Measurements from ENCODE around the gene CDC25B. TPM values are rescaled to one million over a fixed set of nuclear protein-coding genes. Genes with fewer than 3 reads are reported as not detected.

CDC25B gene
- total and polyA plus RNA-seq, 2 of the 8 experiments (the other 6 are each of a cell fraction or from before 2014, with no cell fraction given), result 21.7 to 31.2 TPM

GRCh38 chr20:3755814-3756480 is 40.2 kb upstream of the CDC25B start (continued):
- TF ChIP-seq, protein P1, sequence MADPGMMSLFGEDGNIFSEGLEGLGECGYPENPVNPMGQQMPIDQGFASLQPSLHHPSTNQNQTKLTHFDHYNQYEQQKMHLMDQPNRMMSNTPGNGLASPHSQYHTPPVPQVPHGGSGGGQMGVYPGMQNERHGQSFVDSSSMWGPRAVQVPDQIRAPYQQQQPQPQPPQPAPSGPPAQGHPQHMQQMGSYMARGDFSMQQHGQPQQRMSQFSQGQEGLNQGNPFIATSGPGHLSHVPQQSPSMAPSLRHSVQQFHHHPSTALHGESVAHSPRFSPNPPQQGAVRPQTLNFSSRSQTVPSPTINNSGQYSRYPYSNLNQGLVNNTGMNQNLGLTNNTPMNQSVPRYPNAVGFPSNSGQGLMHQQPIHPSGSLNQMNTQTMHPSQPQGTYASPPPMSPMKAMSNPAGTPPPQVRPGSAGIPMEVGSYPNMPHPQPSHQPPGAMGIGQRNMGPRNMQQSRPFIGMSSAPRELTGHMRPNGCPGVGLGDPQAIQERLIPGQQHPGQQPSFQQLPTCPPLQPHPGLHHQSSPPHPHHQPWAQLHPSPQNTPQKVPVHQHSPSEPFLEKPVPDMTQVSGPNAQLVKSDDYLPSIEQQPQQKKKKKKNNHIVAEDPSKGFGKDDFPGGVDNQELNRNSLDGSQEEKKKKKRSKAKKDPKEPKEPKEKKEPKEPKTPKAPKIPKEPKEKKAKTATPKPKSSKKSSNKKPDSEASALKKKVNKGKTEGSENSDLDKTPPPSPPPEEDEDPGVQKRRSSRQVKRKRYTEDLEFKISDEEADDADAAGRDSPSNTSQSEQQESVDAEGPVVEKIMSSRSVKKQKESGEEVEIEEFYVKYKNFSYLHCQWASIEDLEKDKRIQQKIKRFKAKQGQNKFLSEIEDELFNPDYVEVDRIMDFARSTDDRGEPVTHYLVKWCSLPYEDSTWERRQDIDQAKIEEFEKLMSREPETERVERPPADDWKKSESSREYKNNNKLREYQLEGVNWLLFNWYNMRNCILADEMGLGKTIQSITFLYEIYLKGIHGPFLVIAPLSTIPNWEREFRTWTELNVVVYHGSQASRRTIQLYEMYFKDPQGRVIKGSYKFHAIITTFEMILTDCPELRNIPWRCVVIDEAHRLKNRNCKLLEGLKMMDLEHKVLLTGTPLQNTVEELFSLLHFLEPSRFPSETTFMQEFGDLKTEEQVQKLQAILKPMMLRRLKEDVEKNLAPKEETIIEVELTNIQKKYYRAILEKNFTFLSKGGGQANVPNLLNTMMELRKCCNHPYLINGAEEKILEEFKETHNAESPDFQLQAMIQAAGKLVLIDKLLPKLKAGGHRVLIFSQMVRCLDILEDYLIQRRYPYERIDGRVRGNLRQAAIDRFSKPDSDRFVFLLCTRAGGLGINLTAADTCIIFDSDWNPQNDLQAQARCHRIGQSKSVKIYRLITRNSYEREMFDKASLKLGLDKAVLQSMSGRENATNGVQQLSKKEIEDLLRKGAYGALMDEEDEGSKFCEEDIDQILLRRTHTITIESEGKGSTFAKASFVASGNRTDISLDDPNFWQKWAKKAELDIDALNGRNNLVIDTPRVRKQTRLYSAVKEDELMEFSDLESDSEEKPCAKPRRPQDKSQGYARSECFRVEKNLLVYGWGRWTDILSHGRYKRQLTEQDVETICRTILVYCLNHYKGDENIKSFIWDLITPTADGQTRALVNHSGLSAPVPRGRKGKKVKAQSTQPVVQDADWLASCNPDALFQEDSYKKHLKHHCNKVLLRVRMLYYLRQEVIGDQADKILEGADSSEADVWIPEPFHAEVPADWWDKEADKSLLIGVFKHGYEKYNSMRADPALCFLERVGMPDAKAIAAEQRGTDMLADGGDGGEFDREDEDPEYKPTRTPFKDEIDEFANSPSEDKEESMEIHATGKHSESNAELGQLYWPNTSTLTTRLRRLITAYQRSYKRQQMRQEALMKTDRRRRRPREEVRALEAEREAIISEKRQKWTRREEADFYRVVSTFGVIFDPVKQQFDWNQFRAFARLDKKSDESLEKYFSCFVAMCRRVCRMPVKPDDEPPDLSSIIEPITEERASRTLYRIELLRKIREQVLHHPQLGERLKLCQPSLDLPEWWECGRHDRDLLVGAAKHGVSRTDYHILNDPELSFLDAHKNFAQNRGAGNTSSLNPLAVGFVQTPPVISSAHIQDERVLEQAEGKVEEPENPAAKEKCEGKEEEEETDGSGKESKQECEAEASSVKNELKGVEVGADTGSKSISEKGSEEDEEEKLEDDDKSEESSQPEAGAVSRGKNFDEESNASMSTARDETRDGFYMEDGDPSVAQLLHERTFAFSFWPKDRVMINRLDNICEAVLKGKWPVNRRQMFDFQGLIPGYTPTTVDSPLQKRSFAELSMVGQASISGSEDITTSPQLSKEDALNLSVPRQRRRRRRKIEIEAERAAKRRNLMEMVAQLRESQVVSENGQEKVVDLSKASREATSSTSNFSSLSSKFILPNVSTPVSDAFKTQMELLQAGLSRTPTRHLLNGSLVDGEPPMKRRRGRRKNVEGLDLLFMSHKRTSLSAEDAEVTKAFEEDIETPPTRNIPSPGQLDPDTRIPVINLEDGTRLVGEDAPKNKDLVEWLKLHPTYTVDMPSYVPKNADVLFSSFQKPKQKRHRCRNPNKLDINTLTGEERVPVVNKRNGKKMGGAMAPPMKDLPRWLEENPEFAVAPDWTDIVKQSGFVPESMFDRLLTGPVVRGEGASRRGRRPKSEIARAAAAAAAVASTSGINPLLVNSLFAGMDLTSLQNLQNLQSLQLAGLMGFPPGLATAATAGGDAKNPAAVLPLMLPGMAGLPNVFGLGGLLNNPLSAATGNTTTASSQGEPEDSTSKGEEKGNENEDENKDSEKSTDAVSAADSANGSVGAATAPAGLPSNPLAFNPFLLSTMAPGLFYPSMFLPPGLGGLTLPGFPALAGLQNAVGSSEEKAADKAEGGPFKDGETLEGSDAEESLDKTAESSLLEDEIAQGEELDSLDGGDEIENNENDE (IDR thresholded peaks at IDR 0.05; ENCODE audit: insufficient replicate concordance, low read length), result no peak

All from H1 (cell line).